Prostate gland (tissue), 2 donors: ENCODE data around the gene ABLIM1. TPM values are rescaled to one million over a fixed set of nuclear protein-coding genes. Genes with fewer than 3 reads are reported as not detected.

Experiments used
- DNase-seq: peaks from one replicate; pipeline ENCODE4 v3.0.0-alpha.2; 2019; ENCODE audit warnings: low spot score
- H3K27ac ChIP-seq, 2 donors: fragments of 200-600 bp; sonication (generic); 2 replicates each; pipeline ENCODE4 v1.5.1; 2017 to 2019
- H3K27me3 ChIP-seq: fragments of 200-600 bp; sonication (generic); replicated peaks from 2 replicates; pipeline ENCODE4 v1.5.1; 2019; ENCODE audit not compliant: insufficient read depth
- H3K36me3 ChIP-seq, 2 donors: fragments of 200-600 bp; sonication (generic); 1 replicate in 1 of 2; 2 replicates in 1 of 2; pipeline versions ENCODE4 v1.5.1 to v1.8.1; 2017 to 2019
- H3K4me1 ChIP-seq: fragments of 200-600 bp; sonication (generic); replicated peaks from 2 replicates; pipeline ENCODE4 v1.5.1; 2019
- H3K4me3 ChIP-seq, 2 donors: fragments of 200-600 bp; sonication (generic); 2 replicates each; pipeline ENCODE4 v1.5.1; 2017 to 2019
- H3K9me3 ChIP-seq: fragments of 200-600 bp; sonication (generic); 2 replicates; pipeline ENCODE4 v1.5.1; 2017
- CTCF ChIP-seq, 4 experiments: fragments of 200-600 bp in 2 of 4; fragments of 450-650 bp in 2 of 4; sonication (generic) in 2 of 4; IDR thresholded peaks; 1 replicate in 3 of 4; 2 replicates in 1 of 4; pipeline ENCODE4 v1.5.1; 2016 to 2019; ENCODE audit warnings: antibody characterized with exemption in 4 of 4, mild to moderate bottlenecking in 2 of 4, moderate library complexity in 2 of 4
- POLR2A ChIP-seq: fragments of 450-650 bp; IDR thresholded peaks from one replicate; pipeline ENCODE4 v1.6.1; 2016; ENCODE audit warnings: antibody characterized with exemption, mild to moderate bottlenecking
- POLR2AphosphoS5 ChIP-seq: sonication (generic); formaldehyde crosslinking; IDR thresholded peaks from one replicate; pipeline ENCODE4 v1.6.1; 2017; ENCODE audit warnings: antibody characterized with exemption
- WGBS: methylation state at CpG from one replicate; pipeline ENCODE4 v1.1.5; 2018; 5-methylcytosine and 5-hydroxymethylcytosine counted together
- intact Hi-C: fragments of 100-400 bp; cut with DNase I; formaldehyde crosslinking; loops from one replicate; pipeline ENCODE4 v1.14.2; 2022
- total RNA-seq, 2 donors: library from RNA; depleted of rRNA; stranded (reverse); fragments of >200 nt; gene quantifications; one replicate each; pipeline ENCODE4 v1.1.0, GENCODE V29; 2016

The ABLIM1 gene
- total RNA-seq, 2 donors from 2014 or later, result 43.9 to 138 TPM

GRCh38 chr10:114545071-114545470 is 113.0 kb downstream of the ABLIM1 start:
- 85% methylated on average over 10 of the region's 10 CpGs for WGBS
- Histone ChIP-seq H3K9me3 (no peaks in the 10 kb centered on the region), H3K27me3 (no peaks in the 10 kb centered on the region), H3K4me3 (no peak overlapping the region), H3K27ac (no peak overlapping the region), H3K36me3 (no peaks in the 10 kb centered on the region), H3K4me1 (no peaks in the 10 kb centered on the region)
- no peak for DNase-seq
- intact Hi-C loops, result no loop called here
- TF ChIP-seq CTCF (IDR thresholded peaks at IDR 0.05) (no peak), POLR2A (no peak), POLR2AphosphoS5 (no peak)

GRCh38 chr10:114544045-114544659 is 113.9 kb downstream of the ABLIM1 start:
- no peaks in the 10 kb centered on the region for H3K27me3 ChIP-seq
- no peak for TF ChIP-seq POLR2A
- TF ChIP-seq CTCF (IDR thresholded peaks at IDR 0.05), result no peak
- no peak for TF ChIP-seq POLR2AphosphoS5
- intact Hi-C loops, result no loop called here
- H3K4me1 ChIP-seq, result no peaks in the 10 kb centered on the region
- H3K4me3 ChIP-seq, result no peak overlapping the region
- WGBS, result 83% methylated on average over 9 of the region's 9 CpGs
- H3K36me3 ChIP-seq, result no peaks in the 10 kb centered on the region
- H3K27ac ChIP-seq, result no peak overlapping the region
- H3K9me3 ChIP-seq, result no peaks in the 10 kb centered on the region
- DNase-seq, result no peak

GRCh38 chr10:114543456-114543855 is 114.6 kb downstream of the ABLIM1 start:
- intact Hi-C loops, result no loop called here
- Histone ChIP-seq H3K9me3 (no peaks in the 10 kb centered on the region), H3K27ac (no peak overlapping the region), H3K27me3 (no peaks in the 10 kb centered on the region), H3K4me1 (no peaks in the 10 kb centered on the region), H3K36me3 (no peaks in the 10 kb centered on the region), H3K4me3 (no peak overlapping the region)
- DNase-seq, result no peak
- WGBS, result 80% methylated on average over 8 of the region's 8 CpGs
- TF ChIP-seq CTCF (IDR thresholded peaks at IDR 0.05) (no peak), POLR2A (no peak), POLR2AphosphoS5 (no peak)

- Histone ChIP-seq H3K27ac (no peak overlapping the region), H3K36me3 (no peaks in the 10 kb centered on the region), H3K4me3 (no peak overlapping the region), H3K9me3 (no peaks in the 10 kb centered on the region), H3K4me1 (no peaks in the 10 kb centered on the region), H3K27me3 (no peaks in the 10 kb centered on the region)
- TF ChIP-seq POLR2A (no peak), POLR2AphosphoS5 (no peak), CTCF (IDR thresholded peaks at IDR 0.05) (no peak)
- no peak for DNase-seq
- 98% methylated on average over 2 of the region's 2 CpGs for WGBS
- intact Hi-C loops, result no loop called here
Observed at GRCh38 chr10:114542373-114542772, 115.7 kb downstream of the ABLIM1 start.

GRCh38 chr10:114541797-114542160 is 116.3 kb downstream of the ABLIM1 start:
- no peak overlapping the region for H3K27ac ChIP-seq
- TF ChIP-seq POLR2AphosphoS5 (no peak), CTCF (IDR thresholded peaks at IDR 0.05) (no peak), POLR2A (no peak)
- H3K9me3 ChIP-seq, result no peaks in the 10 kb centered on the region
- H3K27me3 ChIP-seq, result no peaks in the 10 kb centered on the region
- H3K4me1 ChIP-seq, result no peaks in the 10 kb centered on the region
- intact Hi-C loops, result no loop called here
- WGBS, result 78% methylated on average over 3 of the region's 3 CpGs
- DNase-seq, result no peak
- no peaks in the 10 kb centered on the region for H3K36me3 ChIP-seq
- no peak overlapping the region for H3K4me3 ChIP-seq
